SJSA1 (cell line): ENCODE results near the gene TYSND1. TPM values are rescaled to one million over a fixed set of nuclear protein-coding genes. Genes with fewer than 3 reads are reported as not detected.
A peak's percentile ranks its signal among the peaks of the same experiment; 100 is the strongest.
"Not testable (repeated sequence)": the region's sequence is repeated elsewhere in the genome, so short reads cannot be mapped to it uniquely, and the experiment has no call there.

Experiments
- DNase-seq, 2 experiments: peaks; one replicate each; pipeline ENCODE4 v3.0.0-alpha.2; 2015 to 2020; ENCODE audit warnings: low spot score in 2 of 2, low read depth in 1 of 2
- H3K27ac ChIP-seq: fragments of 250-450 bp; sonication (Bioruptor Pico); 2 replicates; pipeline ENCODE4 v1.5.1; 2020; ENCODE audit warnings: mild to moderate bottlenecking, moderate library complexity
- H3K27me3 ChIP-seq: fragments of 250-450 bp; sonication (Bioruptor Pico); replicated peaks from 2 replicates; pipeline ENCODE4 v1.5.1; 2020; ENCODE audit warnings: mild to moderate bottlenecking, moderate library complexity
- H3K36me3 ChIP-seq: fragments of 250-450 bp; sonication (Bioruptor Pico); 2 replicates; pipeline ENCODE4 v1.5.1; 2020; ENCODE audit warnings: mild to moderate bottlenecking
- H3K4me1 ChIP-seq: fragments of 250-450 bp; sonication (Bioruptor Pico); replicated peaks from 2 replicates; pipeline ENCODE4 v1.6.1; 2021; ENCODE audit warnings: mild to moderate bottlenecking
- H3K4me3 ChIP-seq: fragments of 250-450 bp; sonication (Bioruptor Pico); 2 replicates; pipeline ENCODE4 v1.5.1; 2020; ENCODE audit warnings: mild to moderate bottlenecking
- H3K9me3 ChIP-seq: fragments of 250-450 bp; sonication (Bioruptor Pico); replicated peaks from 2 replicates; pipeline ENCODE4 v1.5.1; 2020; ENCODE audit warnings: mild to moderate bottlenecking
- total RNA-seq: library from RNA; depleted of rRNA; stranded (reverse); fragments of >200 nt; shearing (Covaris generic); gene quantifications from 2 replicates; pipeline ENCODE4 v1.2.3, GENCODE V29; 2014

Gene TYSND1
- total RNA-seq, 1 experiment from 2014 or later: 6.7 TPM

GRCh38 chr10:70123166-70123565, 23.3 kb downstream of the TYSND1 start:
- DNase-seq, H3K4me3 ChIP-seq, H3K27me3 ChIP-seq, H3K4me1 ChIP-seq, H3K9me3 ChIP-seq, H3K27ac ChIP-seq: not testable (repeated sequence)
- peaks cover 57% of the 10 kb centered on the region for H3K36me3 ChIP-seq

- peak in 1 of 2 experiments; percentile 15 for DNase-seq
- H3K27ac ChIP-seq: no peak overlapping the region
These were observed 23.8 kb downstream of the TYSND1 start for GRCh38 chr10:70122742-70123141.

GRCh38 chr10:70121281-70121949, 25.1 kb downstream of the TYSND1 start:
- Histone ChIP-seq H3K27me3 (no peaks in the 10 kb centered on the region), H3K27ac (no peak overlapping the region), H3K36me3 (peaks cover 52% of the 10 kb centered on the region), H3K4me1 (peaks cover 10% of the 10 kb centered on the region), H3K9me3 (0 out of 2 replicates have a peak, but pooled peaks cover 2% of the 10 kb centered on the region), H3K4me3 (no peak overlapping the region)
- DNase-seq: no peak

More at GRCh38 chr10:70122742-70123141, 23.8 kb downstream of the TYSND1 start:
- H3K4me1 ChIP-seq: peaks cover 10% of the 10 kb centered on the region
- H3K27me3 ChIP-seq: no peaks in the 10 kb centered on the region
- peaks cover 55% of the 10 kb centered on the region for H3K36me3 ChIP-seq
- no peaks in the 10 kb centered on the region for H3K9me3 ChIP-seq
- no peak overlapping the region for H3K4me3 ChIP-seq

GRCh38 chr10:70120417-70120816, 26.1 kb downstream of the TYSND1 start:
- Histone ChIP-seq H3K4me3 (no peak overlapping the region), H3K4me1 (peaks cover 10% of the 10 kb centered on the region), H3K27me3 (no peaks in the 10 kb centered on the region), H3K27ac (no peak overlapping the region), H3K36me3 (peaks cover 52% of the 10 kb centered on the region), H3K9me3 (0 out of 2 replicates have a peak, but pooled peaks cover 5% of the 10 kb centered on the region)
- DNase-seq: no peak

- DNase-seq: no peak
- no peak overlapping the region for H3K4me3 ChIP-seq
- no peak overlapping the region for H3K27ac ChIP-seq
- H3K36me3 ChIP-seq: peaks cover 48% of the 10 kb centered on the region
- H3K27me3 ChIP-seq: no peaks in the 10 kb centered on the region
- H3K9me3 ChIP-seq: 0 out of 2 replicates have a peak, but pooled peaks cover 5% of the 10 kb centered on the region
- H3K4me1 ChIP-seq: peaks cover 10% of the 10 kb centered on the region
These were observed 26.9 kb downstream of the TYSND1 start for GRCh38 chr10:70119623-70120022.

GRCh38 chr10:70119197-70119596, 27.3 kb downstream of the TYSND1 start:
- 0 out of 2 replicates have a peak, but pooled peaks cover 5% of the 10 kb centered on the region for H3K9me3 ChIP-seq
- no peaks in the 10 kb centered on the region for H3K27me3 ChIP-seq
- peaks cover 10% of the 10 kb centered on the region for H3K4me1 ChIP-seq
- H3K4me3 ChIP-seq: no peak overlapping the region
- H3K27ac ChIP-seq: no peak overlapping the region
- no peak for DNase-seq
- peaks cover 45% of the 10 kb centered on the region for H3K36me3 ChIP-seq

GRCh38 chr10:70118196-70118595, 28.3 kb downstream of the TYSND1 start:
- Histone ChIP-seq H3K36me3 (peaks cover 46% of the 10 kb centered on the region), H3K27me3 (no peaks in the 10 kb centered on the region), H3K9me3 (0 out of 2 replicates have a peak, but pooled peaks cover 5% of the 10 kb centered on the region), H3K4me3 (no peak overlapping the region), H3K27ac (no peak overlapping the region), H3K4me1 (peaks cover 7% of the 10 kb centered on the region)
- DNase-seq: no peak

- no peak for DNase-seq
- H3K27me3 ChIP-seq: no peaks in the 10 kb centered on the region
- H3K36me3 ChIP-seq: peaks cover 46% of the 10 kb centered on the region
- H3K9me3 ChIP-seq: 0 out of 2 replicates have a peak, but pooled peaks cover 5% of the 10 kb centered on the region
- peaks cover 1% of the 10 kb centered on the region; the same call in 1 of the 2 replicates for H3K4me1 ChIP-seq
- H3K27ac ChIP-seq: no peak overlapping the region
- H3K4me3 ChIP-seq: no peak overlapping the region
These were observed 28.9 kb downstream of the TYSND1 start for GRCh38 chr10:70117646-70118045.

- H3K4me3 ChIP-seq: no peak overlapping the region
- H3K27ac ChIP-seq: no peak overlapping the region
- no peaks in the 10 kb centered on the region for H3K27me3 ChIP-seq
- H3K9me3 ChIP-seq: 0 out of 2 replicates have a peak, but pooled peaks cover 5% of the 10 kb centered on the region
- H3K4me1 ChIP-seq: no peaks in the 10 kb centered on the region
- H3K36me3 ChIP-seq: peaks cover 55% of the 10 kb centered on the region
- DNase-seq: peak in 1 of 2 experiments; percentile 38
These were observed 30.4 kb downstream of the TYSND1 start for GRCh38 chr10:70115948-70116682.

- no peak for DNase-seq
- H3K36me3 ChIP-seq: peaks cover 56% of the 10 kb centered on the region
- H3K4me3 ChIP-seq: no peak overlapping the region
- no peaks in the 10 kb centered on the region for H3K4me1 ChIP-seq
- no peaks in the 10 kb centered on the region for H3K27me3 ChIP-seq
- H3K27ac ChIP-seq: no peak overlapping the region
- 0 out of 2 replicates have a peak, but pooled peaks cover 5% of the 10 kb centered on the region for H3K9me3 ChIP-seq
These were observed 31.6 kb downstream of the TYSND1 start for GRCh38 chr10:70114902-70115301.

GRCh38 chr10:70112071-70112470, 34.4 kb downstream of the TYSND1 start:
- H3K27me3 ChIP-seq: no peaks in the 10 kb centered on the region
- no peaks in the 10 kb centered on the region for H3K4me1 ChIP-seq

GRCh38 chr10:70111496-70111895, 35.0 kb downstream of the TYSND1 start:
- Histone ChIP-seq H3K4me3 (no peak overlapping the region), H3K4me1 (no peaks in the 10 kb centered on the region), H3K9me3 (0 out of 2 replicates have a peak, but pooled peaks cover 4% of the 10 kb centered on the region), H3K36me3 (peaks cover 52% of the 10 kb centered on the region), H3K27me3 (no peaks in the 10 kb centered on the region), H3K27ac (no peak overlapping the region)
- DNase-seq: no peak

More at GRCh38 chr10:70112071-70112470, 34.4 kb downstream of the TYSND1 start:
- DNase-seq: no peak
- H3K27ac ChIP-seq: no peak overlapping the region
- H3K9me3 ChIP-seq: 0 out of 2 replicates have a peak, but pooled peaks cover 5% of the 10 kb centered on the region
- H3K4me3 ChIP-seq: no peak overlapping the region
- peaks cover 53% of the 10 kb centered on the region for H3K36me3 ChIP-seq

GRCh38 chr10:70109064-70109729, 37.3 kb downstream of the TYSND1 start:
- Histone ChIP-seq H3K4me3 (no peak overlapping the region), H3K27me3 (no peaks in the 10 kb centered on the region), H3K27ac (no peak overlapping the region), H3K9me3 (no peaks in the 10 kb centered on the region), H3K36me3 (peaks cover 51% of the 10 kb centered on the region), H3K4me1 (no peaks in the 10 kb centered on the region)
- DNase-seq: no peak
